ENCODE results near the gene TPD52L2. TPM values are rescaled to one million over a fixed set of nuclear protein-coding genes. Genes with fewer than 3 reads are reported as not detected.

Gene TPD52L2
- total RNA-seq, 1 donor from 2014 or later: 78.0 TPM

DNA sequence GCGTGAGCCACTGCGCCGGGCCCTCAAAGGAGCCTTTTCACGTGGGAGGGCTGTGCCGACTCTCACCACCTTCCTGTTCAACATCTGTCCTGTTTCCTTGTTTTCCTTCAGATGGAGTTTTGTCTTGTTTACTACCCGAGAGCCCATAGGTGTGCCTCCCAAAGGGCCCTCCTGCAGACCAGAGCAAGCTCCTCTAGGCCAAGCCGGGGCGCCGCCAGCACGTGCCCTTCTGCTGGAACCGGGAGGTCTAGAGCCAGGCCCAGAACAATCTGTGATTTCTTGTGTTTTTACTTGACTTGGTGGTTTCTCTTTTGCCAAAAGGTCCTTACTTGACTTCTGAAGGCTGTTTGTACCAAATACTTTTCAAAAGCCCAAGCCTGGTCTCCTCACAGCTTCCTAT, 21.9 kb downstream of the TPD52L2 start:
- intact Hi-C loops (cut with DNase I): no loop called here
- no peak for DNase-seq (ENCODE audit: missing footprints)

DNA sequence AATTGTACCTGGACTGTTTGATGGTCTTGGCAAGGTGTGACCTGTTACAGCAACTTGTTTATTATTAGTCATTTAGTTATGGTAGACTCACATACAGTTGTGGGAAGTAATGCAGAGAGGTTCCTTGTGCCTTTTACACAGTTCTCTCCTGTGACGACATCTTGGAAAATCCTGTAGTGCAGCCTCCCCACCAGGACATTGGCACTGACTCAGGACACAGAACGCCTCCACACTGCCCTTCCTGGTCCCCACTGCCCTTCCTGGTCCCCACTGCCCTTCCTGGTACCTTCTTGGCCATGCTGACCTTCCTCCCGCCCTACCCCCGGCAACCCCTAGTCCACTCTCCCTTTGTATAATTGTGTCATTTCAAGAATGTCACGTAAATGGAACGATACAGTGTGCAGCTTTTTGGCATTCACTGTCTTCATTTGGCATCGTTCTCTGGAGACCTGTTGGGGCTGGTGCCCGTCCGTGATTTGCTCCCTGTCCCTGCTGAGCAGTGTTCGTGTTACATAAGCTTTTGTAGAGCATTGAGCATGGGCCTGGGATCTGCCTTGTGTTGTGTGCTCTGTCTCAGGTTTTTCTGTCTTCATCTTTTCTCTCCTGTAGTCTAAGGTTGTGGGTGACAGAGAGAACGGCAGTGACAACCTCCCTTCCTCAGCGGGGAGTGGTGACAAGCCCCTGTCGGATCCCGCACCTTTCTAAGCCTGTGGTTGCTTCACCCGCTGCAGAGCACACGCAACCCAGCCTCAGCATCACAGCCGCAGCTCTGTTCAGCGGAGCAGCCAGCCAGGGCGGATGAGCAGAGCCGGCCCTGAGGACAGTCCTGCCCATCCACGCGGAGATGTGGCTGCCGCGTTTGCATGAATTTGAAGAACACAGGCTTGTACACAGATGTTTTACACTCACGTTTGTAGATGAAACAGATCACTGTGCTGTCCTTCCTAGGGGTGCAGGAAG, 24.5 kb downstream of the TPD52L2 start:
- DNase-seq (ENCODE audit: missing footprints) (peak; percentile 46), ATAC-seq (peak; percentile 36)
- intact Hi-C loops (cut with DNase I): no loop called here

More for the DNA sequence above, 21.9 kb downstream of the TPD52L2 start:
- no peak for ATAC-seq

DNA sequence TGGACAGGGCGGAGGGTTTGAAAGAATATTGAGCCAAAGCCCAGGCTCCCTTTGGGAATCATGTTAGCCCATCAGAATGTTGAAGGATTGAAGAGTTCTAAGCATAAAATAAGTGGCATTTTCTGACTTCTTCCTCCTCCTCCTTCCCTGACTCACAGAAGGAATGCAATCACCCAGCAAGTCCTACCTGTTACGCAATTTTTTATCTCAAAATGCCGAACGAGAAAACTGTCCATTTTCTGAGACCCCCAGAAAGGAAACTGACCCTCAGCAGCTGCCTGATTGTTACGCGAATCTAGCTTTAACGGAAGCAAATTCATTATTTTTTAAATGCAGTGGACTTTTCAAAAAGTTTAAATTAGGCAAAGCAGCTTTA, 25.1 kb downstream of the TPD52L2 start:
- intact Hi-C loops (cut with DNase I): no loop called here
- no peak for DNase-seq (ENCODE audit: missing footprints)
- ATAC-seq: no peak

DNA sequence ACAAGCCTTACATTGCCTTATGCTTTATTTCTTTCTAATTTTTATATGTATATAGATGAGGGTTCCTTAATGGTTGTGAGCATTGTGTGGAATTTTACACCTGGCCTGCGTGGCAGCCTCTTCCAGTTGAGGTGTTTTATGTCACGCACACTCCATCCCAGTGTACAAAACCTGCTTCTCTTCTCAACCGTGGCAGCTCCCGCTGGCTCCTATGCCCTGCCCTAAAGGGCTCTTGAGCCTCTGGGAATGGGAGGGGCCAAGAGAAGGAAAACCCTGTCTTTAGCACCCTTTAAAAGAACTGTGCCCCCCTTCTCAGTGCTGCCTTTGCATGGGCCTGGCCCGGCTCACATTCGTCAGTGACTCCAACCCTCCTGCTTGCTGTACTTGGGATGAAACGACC, 25.5 kb downstream of the TPD52L2 start:
- ATAC-seq (no peak), DNase-seq (ENCODE audit: missing footprints) (peak; percentile 40)
- intact Hi-C loops (cut with DNase I): no loop called here

DNA sequence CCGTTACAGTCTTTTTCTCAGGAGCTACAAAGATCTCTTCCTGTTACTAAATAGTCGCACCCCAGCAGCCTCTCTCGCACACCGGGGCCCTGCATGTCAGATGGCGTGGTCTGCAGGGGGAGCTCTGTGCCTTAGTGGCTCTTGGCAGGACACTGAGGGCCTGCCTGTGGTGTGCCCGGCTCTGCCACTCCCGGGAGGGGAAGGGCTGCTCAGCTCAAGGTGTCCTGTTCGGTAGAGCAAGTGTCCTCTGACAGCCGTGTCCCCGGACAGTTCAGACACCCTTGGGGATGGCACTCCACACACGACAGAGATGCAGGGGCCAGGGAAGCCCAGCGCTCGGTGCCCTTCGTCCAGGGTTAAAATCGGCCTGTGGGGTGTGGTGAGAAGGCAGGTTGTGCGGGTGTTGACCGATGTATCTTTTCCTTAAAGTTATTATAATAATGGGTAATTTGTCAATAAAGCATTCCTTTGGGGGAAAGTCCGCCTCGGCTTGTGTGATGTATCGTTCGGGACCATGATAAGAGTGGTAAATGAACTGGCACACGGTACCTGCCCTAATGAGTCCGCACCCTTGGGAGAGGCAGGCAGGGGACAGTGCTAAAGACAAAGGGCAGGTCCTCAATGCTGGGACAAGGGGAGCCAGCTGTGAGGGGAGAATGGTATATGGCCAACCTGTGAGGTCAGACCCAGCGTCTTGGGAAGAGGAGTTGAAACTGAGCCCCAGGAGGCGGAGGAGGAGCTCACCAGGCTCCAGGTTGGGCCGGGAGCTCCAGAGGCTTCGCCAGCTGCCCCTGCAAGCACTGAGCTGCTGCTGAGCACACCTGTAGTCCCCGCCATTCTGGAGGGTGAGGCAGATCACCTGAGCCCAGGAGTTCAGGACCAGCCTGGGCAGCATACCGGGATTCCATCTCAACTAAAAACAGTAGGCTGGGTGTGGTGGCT, 26.3 kb downstream of the TPD52L2 start:
- ATAC-seq: no peak
- DNase-seq (ENCODE audit: missing footprints): peak; percentile 34
- intact Hi-C loops (cut with DNase I): no loop called here

DNA sequence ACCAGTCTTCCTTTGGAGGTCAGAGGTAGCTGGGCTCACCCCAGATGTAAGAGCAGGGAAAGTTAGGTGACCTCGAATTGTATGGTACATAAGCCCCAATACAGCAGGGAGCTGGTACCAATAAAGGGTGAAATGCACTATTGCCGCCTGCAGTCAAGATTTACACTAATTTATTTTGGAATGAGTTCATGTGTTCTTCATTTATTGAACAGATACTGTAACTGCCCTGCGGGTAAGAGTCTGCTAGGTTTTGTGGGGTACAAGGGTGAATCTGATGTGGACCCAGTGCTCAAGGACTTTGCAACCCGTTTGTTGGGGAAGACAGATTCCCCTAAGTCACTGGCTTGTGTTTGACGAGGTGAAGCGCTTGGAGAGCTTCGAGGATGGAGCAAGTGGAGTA, 27.3 kb downstream of the TPD52L2 start:
- no peak for ATAC-seq
- intact Hi-C loops (cut with DNase I): no loop called here
- DNase-seq (ENCODE audit: missing footprints): no peak

DNA sequence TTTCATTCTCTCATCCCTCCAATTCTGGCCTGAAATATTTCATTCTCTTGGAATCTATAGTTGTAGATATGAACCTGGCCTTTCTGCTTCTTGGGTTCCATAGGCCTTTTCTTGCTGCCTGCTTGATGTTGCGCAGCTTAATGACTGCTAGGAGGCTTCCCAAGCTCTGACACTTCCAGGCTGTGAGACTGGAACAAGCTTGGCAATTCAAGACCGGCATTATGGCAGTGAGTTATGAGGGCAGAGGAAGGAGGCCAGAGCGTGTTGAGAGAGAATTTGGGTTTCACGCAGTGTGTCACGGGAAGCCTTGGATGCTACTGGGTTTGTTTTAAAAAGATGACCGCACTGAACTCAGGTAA, 28.9 kb downstream of the TPD52L2 start:
- DNase-seq (ENCODE audit: missing footprints) (no peak), ATAC-seq (no peak)
- intact Hi-C loops (cut with DNase I): no loop called here

DNA sequence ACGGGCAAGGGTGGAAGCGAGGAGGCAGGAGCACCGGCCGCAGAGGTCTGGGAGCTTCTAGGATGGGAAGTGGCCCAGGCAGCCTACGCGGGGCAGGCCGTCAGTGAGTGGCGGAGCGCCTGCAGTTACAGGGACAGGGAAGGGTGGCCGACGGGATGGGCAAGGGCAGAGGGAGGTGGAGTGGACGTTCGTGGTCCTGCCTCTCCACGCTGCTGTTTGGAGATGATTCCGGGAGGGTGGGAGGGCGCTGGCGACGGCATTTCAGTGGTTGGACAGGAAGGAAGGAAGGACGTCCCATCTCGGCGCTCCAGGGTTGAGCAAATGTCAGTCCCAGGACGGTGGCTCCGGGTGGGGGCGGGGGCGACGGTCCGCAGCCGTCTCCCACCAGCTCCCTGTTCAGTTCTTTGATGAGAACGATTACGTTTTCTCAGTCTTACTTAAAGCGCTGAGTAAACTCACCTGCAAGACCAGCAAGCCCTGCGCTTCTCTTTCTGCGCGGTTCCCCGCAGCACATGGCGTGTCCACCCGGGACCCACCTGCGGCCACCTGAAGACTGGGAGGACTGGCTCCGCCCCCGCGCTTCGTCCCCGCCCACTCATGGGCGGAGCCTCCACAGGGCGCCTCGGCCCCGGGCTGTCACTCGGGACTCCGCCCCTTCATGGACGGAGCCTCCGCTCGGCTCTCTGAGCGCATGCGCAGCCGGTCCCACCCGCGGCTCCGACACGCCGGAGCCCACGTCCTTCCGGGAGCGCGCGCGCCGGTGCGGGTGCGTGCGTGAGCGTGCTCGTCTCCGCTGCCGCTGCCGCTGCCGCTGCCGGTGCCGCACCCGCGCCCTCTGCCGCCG, 29.5 kb downstream of the TPD52L2 start, which contains the start of gene DNAJC5:
DNAJC5 (plus strand) TSS at position 769 of the 844 bp plus-strand sequence. CDS start 33,220 bp downstream, outside the sequence.
- intact Hi-C loops (cut with DNase I): no loop called here
- peak; percentile 97 for ATAC-seq

DNA sequence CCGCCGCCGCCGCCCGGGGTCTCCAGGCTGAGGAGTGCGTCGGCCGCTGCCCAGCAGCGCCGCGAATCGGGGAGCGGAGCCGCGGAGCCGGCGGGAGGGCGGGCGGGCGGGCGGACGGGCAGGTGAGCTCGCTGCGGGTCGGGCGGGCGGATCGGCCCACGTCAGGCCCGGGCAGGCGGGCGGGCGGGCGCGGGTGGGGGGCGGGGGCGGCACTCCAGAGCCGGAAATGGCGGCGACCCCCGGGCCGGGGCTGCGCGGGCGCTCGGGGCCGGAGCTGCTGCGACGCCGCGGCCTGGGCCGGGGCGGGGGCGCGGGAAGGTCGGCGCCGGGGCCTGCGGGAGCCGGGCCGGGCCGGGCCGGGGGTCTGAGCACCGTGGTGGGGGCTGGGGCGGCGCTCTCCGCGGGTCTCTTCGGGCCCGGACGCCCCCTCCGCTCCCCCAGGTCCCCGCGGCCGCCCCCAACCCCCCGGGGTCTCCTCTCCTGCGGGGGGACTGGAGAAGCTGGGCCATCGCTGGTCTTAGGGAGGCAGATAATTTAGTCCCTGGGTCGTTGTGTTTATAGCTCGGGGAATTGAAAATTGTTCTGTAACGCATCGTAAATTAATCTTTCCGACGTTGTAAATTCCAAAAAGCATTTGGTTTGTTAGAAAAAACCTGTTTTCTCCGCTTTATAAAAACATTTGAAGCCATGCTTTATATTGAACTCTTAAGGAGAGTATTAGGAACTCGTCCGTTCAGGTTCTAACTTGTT, 30.3 kb downstream of the TPD52L2 start:
- ATAC-seq: no peak
- no peak for DNase-seq (ENCODE audit: missing footprints)
- intact Hi-C loops (cut with DNase I): no loop called here

More for the DNA sequence above, 29.5 kb downstream of the TPD52L2 start, which contains the start of gene DNAJC5:
- peak; percentile 98 for DNase-seq (ENCODE audit: missing footprints)

DNA sequence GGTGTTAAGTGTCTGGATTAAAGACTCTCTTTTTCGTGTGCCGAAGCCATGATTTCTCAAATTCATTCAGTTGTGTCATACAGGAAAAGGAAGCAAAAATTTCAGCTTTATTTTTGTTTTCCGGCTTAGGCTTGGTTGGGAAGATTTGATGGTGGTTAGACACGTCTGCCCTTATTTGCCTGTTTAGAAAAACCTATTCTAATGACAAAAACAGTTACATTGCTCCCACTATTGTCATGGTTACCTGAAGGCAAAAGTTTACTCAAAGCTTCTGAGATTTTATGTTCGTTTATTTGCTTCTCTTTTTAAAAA, 30.8 kb downstream of the TPD52L2 start:
- no peak for DNase-seq (ENCODE audit: missing footprints)
- ATAC-seq: no peak
- intact Hi-C loops (cut with DNase I): no loop called here

DNA sequence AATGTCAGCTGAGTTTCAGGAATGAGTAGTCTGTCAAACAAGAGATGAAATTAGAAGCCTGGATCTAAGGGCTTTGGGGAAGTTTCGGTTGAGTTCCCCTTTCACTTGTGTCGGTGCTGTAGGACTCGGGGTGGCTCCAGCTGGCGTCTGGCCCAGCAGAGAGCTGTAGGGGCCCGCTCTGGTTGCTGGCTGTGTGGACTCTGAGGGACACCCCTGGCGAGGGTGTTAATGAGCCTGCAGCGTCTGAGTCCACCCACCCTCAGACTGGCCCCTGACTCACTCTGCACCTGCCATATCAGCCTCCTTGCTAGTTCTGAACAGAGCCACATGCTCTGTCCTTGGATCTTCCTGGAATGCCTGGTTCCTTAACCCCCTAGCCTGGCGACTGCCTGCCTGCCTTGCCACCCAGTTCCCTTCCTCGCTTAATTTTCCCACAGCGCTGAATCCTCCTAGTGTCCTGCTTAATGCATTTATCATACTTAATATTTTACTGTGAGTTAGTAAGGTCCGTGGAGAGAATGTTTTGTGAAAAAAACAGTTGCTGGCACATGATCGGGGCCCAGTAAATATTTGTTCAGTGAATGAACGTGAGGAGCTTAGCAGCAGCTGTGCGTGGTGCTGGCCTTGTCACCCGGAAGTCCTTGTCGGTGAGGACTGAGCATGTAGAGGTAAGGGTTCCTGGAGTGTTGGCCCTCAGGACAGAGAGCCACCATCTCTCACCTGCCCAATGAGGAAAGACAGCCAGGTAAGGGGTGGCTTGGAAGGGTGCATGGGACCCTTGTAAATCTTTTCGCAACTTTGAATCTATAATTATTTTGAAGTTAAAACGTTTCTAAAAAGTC, 31.4 kb downstream of the TPD52L2 start:
- intact Hi-C loops (cut with DNase I): no loop called here
- ATAC-seq: peak; percentile 14
- DNase-seq (ENCODE audit: missing footprints): peak; percentile 89

DNA sequence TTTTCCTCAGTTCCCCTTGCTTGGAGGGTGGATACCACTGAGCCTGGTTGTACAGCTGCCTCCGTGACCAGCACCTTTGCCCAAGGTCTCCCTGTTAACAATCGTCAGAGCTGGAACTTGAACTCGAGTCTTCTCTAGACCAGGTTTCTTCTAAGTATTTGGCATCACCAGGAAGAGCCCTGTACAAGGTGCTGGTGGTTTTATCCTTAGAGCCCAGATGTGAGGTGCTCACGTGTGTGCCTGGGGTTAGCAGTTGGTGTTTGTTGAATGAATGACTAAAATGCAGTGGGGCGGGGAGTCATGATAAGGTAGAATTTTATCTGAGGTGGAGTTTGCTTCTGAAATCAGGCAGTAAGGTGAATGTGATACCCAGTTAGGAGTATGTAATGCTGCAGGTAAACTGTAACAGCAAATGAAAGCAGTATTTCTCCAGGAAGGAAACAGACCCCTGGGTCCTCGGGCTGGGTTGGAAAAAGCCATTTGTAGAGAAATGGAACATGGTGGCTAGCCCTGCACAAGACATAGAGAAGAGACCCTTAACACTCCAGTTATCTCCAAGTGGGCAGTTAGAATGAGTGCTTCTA, 33.0 kb downstream of the TPD52L2 start:
- no peak for ATAC-seq
- intact Hi-C loops (cut with DNase I): no loop called here
- peak; percentile 28 for DNase-seq (ENCODE audit: missing footprints)

DNA sequence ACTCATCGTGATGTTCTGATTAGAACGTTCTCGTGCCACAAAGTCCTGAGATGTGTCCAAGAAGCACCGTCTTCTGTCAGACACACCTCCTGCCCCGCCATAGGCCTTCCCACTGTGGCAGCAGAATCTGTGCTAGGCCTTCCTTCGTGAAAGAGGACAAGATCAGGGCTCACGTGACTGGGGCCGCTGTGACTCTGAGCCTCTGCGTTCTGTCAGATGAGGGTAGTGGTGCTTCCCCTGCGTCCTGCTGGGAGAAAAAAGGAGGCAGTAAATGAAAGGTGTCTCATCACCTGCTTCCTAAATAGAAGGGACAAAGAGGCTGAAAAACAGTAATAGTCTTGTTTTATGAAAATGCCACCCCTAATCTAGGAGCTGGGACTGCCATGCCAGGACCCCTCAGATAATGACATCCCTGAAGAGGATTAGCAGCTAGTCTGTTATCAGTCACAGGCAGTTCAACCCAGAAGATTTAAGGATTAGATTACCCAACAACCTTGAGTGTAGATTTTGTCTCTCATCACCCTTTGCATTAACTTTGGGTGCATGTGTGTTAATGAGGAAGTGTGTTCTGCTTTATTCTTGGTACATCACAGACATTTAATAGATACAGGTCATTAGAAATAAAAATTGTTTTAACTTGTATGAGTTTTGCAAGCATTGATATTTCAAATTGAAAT, 34.0 kb downstream of the TPD52L2 start:
- intact Hi-C loops (cut with DNase I): no loop called here
- no peak for ATAC-seq
- peak; percentile 69 for DNase-seq (ENCODE audit: missing footprints)

DNA sequence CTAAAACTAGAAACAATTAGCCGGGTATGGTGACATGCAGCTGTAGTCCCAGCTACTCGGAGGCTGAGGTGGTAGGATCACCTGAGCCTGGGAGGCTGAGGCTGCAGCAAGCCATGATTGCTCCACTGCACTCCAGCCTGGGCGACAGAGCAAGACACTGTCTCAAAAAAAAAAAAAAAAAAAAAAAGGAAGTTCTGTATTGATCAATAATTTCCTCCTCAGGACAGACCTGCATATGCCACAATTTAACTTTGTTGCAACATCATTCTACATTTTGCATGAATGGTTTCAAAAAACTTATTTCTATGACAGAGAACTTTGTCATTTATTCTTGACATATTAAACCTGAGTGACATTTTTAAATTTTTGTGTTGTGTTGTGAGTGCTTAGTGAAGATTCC, 35.3 kb downstream of the TPD52L2 start:
- DNase-seq (ENCODE audit: missing footprints): peak; percentile 41
- no peak for ATAC-seq
- intact Hi-C loops (cut with DNase I): no loop called here

DNA sequence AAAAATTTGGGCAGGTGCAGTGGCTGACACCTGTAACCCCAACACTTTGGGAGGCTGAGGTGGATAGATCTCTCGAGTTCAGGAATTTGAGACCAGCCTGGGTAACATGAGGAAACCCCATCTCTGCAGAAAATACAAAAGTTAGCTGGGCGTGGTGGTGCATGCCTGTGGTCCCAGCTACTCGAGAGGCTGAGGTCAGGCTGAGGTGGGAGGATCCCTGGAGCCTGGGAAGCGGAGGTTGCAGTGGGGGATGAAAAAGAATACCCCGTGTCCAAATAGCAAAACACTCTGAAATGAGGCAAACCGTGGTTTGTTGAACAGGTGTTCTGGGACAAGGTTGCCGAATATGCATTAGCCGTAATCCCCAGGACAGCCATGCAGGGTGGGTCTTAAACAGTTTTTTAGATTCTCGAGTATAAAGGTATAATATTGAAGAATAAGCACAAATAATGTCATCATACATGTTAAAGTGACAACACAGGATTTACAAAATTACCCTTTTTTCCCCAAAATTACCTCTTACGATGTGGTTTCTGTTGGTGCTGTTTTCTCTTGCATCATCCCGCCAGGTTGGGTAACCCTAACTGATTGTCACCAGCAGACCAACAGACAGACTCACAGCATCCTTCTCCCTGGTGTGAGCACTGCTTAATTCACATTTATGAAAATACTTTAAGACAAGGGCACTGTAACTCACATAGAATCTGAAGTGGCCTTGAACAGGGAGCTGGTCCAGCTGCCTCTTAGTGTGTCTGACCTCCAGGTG, 38.9 kb downstream of the TPD52L2 start:
- ATAC-seq (no peak), DNase-seq (ENCODE audit: missing footprints) (no peak)
- intact Hi-C loops (cut with DNase I): no loop called here
